Loucy (cell line): ENCODE data around the gene CCDC184.

Experiments
- H2AFZ ChIP-seq: fragments of 200-600 bp; sonication (generic); 2 replicates; pipeline ENCODE4 v1.6.0; 2016; ENCODE audit warnings: antibody characterized with exemption, mild to moderate bottlenecking, low read length, moderate library complexity
- H3F3A ChIP-seq: fragments of 200-600 bp; 2 replicates; pipeline ENCODE4 v1.6.0; 2016; ENCODE audit warnings: antibody characterized with exemption, low read depth, mild to moderate bottlenecking
- H3K27me3 ChIP-seq: fragments of 200-600 bp; sonication (generic); 2 replicates; pipeline ENCODE4 v1.6.1; 2014; ENCODE audit warnings: low read length, mild to moderate bottlenecking; ENCODE audit not compliant: insufficient read depth, poor library complexity, severe bottlenecking
- H3K36me3 ChIP-seq: fragments of 200-600 bp; sonication (generic); 2 replicates; pipeline ENCODE4 v1.6.1; 2016; ENCODE audit warnings: low read length; ENCODE audit not compliant: insufficient read depth
- H3K4me1 ChIP-seq: fragments of 200-600 bp; sonication (generic); 2 replicates; pipeline ENCODE4 v1.5.1; 2014; ENCODE audit warnings: low read length, mild to moderate bottlenecking; ENCODE audit not compliant: insufficient read depth, poor library complexity, severe bottlenecking
- H3K4me2 ChIP-seq: fragments of 200-600 bp; sonication (generic); 2 replicates; pipeline ENCODE4 v1.6.0; 2014; ENCODE audit warnings: antibody characterized with exemption, low read length, low read depth, mild to moderate bottlenecking; ENCODE audit not compliant: poor library complexity, severe bottlenecking
- H3K4me3 ChIP-seq: fragments of 200-600 bp; sonication (generic); 2 replicates; pipeline ENCODE4 v1.5.1; 2014; ENCODE audit warnings: low read length, mild to moderate bottlenecking, mixed read lengths; ENCODE audit not compliant: poor library complexity, severe bottlenecking
- H3K79me2 ChIP-seq: fragments of 200-600 bp; sonication (generic); 2 replicates; pipeline ENCODE4 v1.6.1; 2014; ENCODE audit warnings: low read length; ENCODE audit not compliant: insufficient read depth
- H3K9ac ChIP-seq: fragments of 200-600 bp; sonication (generic); 2 replicates; pipeline ENCODE4 v1.6.0; 2014; ENCODE audit warnings: mild to moderate bottlenecking, low read depth, low read length, moderate library complexity; ENCODE audit not compliant: poor library complexity, severe bottlenecking
- H3K9me2 ChIP-seq: fragments of 200-600 bp; sonication (generic); replicated peaks from 2 replicates; pipeline ENCODE4 v1.6.1; 2016; ENCODE audit warnings: low read depth, low read length, mixed read lengths
- H3K9me3 ChIP-seq: fragments of 200-600 bp; sonication (generic); 2 replicates; pipeline ENCODE4 v1.6.1; 2014; ENCODE audit warnings: mild to moderate bottlenecking, antibody characterized with exemption, low read length, low read depth; ENCODE audit not compliant: insufficient read depth
- H4K20me1 ChIP-seq: fragments of 200-600 bp; sonication (generic); 2 replicates; pipeline ENCODE4 v1.6.0; 2014; ENCODE audit warnings: antibody characterized with exemption, low read length, mild to moderate bottlenecking; ENCODE audit not compliant: insufficient read depth, poor library complexity, severe bottlenecking
- EZH2phosphoT487 ChIP-seq: fragments of 200-600 bp; IDR thresholded peaks from 2 replicates; pipeline ENCODE4 v1.6.1; 2018; ENCODE audit warnings: antibody characterized with exemption, mild to moderate bottlenecking, moderate library complexity, borderline replicate concordance
- TF ChIP-seq, protein P1 (sequence below): fragments of 200-600 bp; sonication (generic); conservative IDR thresholded peaks from 2 replicates; pipeline ENCODE4 v1.5.1; 2014; ENCODE audit warnings: mild to moderate bottlenecking, antibody characterized with exemption, low read length

The CCDC184 gene

DNA sequence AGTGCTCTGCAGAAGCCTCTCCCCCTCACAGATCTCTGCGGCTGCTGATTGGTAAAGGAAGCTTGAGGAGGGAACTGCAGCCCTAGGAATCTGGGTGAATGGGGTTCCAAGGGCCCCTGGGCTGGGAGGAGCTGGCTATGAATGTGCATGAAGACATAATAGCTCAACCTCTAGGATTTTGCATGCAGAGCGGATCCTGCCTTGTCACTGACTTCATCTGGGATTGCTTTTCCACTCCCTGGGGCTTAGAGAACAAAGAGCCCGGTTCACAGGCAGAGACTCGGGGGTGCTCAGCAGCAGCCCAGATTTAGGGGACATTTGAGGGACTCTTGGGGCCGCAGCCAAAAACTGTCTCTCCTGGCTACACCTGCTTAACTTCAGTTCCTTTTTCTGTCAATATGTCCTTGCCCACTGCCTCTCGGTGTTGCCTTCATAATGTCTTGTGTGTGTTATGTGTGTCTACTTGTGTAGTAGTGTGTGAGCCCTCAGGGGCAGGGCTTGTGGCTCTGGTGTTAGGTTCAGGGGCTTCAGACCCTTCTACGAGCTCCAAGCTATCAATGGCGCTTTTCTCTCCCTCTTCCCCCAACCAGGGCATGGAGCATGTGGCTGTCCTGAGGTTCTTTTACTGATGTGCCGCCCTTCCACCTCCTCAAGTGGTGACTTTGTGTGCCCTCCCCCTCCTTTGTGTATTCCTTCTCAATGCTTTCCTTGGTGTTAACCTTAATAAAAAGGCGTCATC, 1.9 kb downstream of the CCDC184 start:
- Histone ChIP-seq H3K79me2 (no peaks in the 10 kb centered on the region), H2AFZ (peak overlapping the region; percentile 71), H3K4me1 (peaks cover 26% of the 10 kb centered on the region), H3K4me3 (no peak overlapping the region), H3K9me2 (no peaks in the 10 kb centered on the region), H3K9me3 (no peaks in the 10 kb centered on the region), H3K36me3 (no peaks in the 10 kb centered on the region), H3F3A (no peaks in the 10 kb centered on the region; the same call in 1 of the 2 replicates), H3K4me2 (peak overlapping the region; percentile 47), H3K9ac (no peak overlapping the region), H3K27me3 (no peaks in the 10 kb centered on the region), H4K20me1 (no peaks in the 10 kb centered on the region)
- TF ChIP-seq, protein P1, sequence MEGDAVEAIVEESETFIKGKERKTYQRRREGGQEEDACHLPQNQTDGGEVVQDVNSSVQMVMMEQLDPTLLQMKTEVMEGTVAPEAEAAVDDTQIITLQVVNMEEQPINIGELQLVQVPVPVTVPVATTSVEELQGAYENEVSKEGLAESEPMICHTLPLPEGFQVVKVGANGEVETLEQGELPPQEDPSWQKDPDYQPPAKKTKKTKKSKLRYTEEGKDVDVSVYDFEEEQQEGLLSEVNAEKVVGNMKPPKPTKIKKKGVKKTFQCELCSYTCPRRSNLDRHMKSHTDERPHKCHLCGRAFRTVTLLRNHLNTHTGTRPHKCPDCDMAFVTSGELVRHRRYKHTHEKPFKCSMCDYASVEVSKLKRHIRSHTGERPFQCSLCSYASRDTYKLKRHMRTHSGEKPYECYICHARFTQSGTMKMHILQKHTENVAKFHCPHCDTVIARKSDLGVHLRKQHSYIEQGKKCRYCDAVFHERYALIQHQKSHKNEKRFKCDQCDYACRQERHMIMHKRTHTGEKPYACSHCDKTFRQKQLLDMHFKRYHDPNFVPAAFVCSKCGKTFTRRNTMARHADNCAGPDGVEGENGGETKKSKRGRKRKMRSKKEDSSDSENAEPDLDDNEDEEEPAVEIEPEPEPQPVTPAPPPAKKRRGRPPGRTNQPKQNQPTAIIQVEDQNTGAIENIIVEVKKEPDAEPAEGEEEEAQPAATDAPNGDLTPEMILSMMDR, result no peak
- no peak for TF ChIP-seq EZH2phosphoT487

DNA sequence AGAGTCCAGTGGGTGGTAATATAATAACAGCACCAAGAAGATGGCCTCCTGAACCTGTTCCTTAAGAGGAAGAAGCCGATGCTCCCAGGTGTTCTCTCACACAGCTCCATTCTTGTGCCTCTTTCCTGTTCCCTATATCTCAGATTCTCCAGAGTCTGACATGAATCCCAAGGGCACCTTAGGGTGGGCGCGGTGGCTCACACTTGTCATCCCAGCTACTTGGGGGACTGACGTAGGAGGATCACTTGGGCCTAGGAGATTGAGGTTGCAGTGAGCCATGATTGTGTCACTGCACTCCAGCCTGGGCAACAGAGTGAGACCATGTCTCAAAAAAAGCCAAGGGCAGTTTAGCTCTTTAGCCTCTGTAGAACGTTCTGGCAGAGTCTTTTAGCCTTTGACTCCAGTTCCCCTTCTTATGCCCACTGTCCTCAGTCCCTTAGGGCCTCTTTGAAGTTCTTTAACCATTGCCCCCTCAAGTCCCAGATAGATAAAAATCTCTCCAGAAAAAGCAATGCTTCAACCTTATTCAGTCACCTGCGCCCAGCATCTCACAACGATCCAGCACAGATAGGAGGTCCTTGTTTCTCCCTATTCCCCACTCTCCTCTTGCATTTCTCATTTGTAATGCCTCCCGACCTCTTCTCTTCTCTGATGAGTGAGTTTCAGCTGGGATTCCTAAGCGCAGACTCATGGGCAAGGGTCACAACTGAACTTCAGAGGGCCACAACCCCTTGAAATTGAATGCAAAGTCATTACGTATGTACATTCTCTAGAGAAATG, 4.7 kb downstream of the CCDC184 start:
- Histone ChIP-seq H3K9ac (no peak overlapping the region), H3F3A (no peaks in the 10 kb centered on the region; the same call in 1 of the 2 replicates), H3K27me3 (no peaks in the 10 kb centered on the region)

DNA sequence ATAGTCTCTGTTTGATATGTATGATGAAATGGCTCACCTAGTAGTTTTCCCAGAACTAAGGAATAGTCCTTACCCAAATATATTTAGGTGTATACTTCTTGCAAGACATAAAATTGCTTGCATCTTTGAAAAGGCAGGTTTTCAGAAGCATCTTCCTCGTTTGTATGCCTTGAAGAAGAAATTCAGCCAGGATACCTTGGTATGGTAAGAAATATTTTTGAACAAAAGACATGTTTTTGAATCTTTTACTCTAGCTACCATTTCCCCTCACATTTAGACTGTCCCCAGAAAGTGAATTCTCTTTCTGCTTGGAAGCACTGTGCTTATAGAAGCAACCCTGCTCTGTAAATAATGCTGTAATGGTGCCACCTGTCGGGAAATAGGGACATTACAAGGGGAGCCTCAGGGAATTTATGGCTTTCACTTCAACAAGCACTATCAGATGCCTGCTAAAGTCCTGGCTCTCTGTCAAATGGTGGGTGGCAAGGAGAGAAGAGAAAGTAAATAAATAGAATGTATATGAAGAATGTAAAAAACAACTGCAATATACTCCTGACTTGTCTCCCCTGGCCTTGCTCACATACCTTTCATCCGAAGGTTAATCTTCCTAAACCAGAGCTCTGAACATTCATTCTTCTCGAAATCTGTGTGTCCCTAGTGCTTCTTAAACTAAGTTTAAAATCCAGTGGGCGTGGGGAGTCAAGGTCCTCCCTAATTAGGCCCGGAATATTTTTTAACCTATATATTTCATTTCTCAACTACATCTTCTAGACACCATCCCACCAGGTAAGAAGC, 6.1 kb downstream of the CCDC184 start:
- no peak overlapping the region for H3K9ac ChIP-seq
- H3K9me3 ChIP-seq, result no peaks in the 10 kb centered on the region
- TF ChIP-seq, protein P1, result peak; percentile 92
- no peak for TF ChIP-seq EZH2phosphoT487
- peaks cover 24% of the 10 kb centered on the region for H3K4me1 ChIP-seq
- no peaks in the 10 kb centered on the region for H3K36me3 ChIP-seq
- no peaks in the 10 kb centered on the region for H3K79me2 ChIP-seq
- no peaks in the 10 kb centered on the region for H4K20me1 ChIP-seq
- no peaks in the 10 kb centered on the region for H3K27me3 ChIP-seq
- H3K4me2 ChIP-seq, result no peak overlapping the region
- no peak overlapping the region for H3K4me3 ChIP-seq
- no peaks in the 10 kb centered on the region; the same call in 1 of the 2 replicates for H3F3A ChIP-seq
- H3K9me2 ChIP-seq, result no peaks in the 10 kb centered on the region
- no peak overlapping the region for H2AFZ ChIP-seq

More for the DNA sequence above, 4.7 kb downstream of the CCDC184 start:
- H3K4me2 ChIP-seq, result no peak overlapping the region
- no peaks in the 10 kb centered on the region for H3K9me2 ChIP-seq
- TF ChIP-seq, protein P1, result no peak
- TF ChIP-seq EZH2phosphoT487, result no peak
- peaks cover 19% of the 10 kb centered on the region for H3K4me1 ChIP-seq
- H2AFZ ChIP-seq, result peak overlapping the region; percentile 24; the same call in 1 of the 2 replicates
- no peaks in the 10 kb centered on the region for H3K9me3 ChIP-seq
- H4K20me1 ChIP-seq, result no peaks in the 10 kb centered on the region
- no peaks in the 10 kb centered on the region for H3K79me2 ChIP-seq
- H3K4me3 ChIP-seq, result no peak overlapping the region
- H3K36me3 ChIP-seq, result no peaks in the 10 kb centered on the region
